H1 (cell line): ENCODE results near the gene HEATR5A. TPM values are rescaled to one million over a fixed set of nuclear protein-coding genes. Genes with fewer than 3 reads are reported as not detected.

Experiments used
- CTCF ChIA-PET: fragments of 300-600 bp; sonication (Branson Sonifier 250); formaldehyde crosslinking; loops from one replicate; lab custom pipeline; 2021; ENCODE audit not compliant: partially characterized antibody; lab: Charles Lee
- POLR2A ChIA-PET: fragments of 300-600 bp; sonication (Branson Sonifier 250); formaldehyde crosslinking; loops from one replicate; lab custom pipeline; 2021; ENCODE audit warnings: inconsistent platforms; ENCODE audit not compliant: partially characterized antibody; lab: Charles Lee
- DNase-seq, 2 experiments: peaks; one replicate each; pipeline versions ENCODE4 v3.0.0 to v3.0.0-alpha.2; 2010 to 2022; ENCODE audit warnings: low spot score in 2 of 2, low read depth in 1 of 2, mixed read lengths in 1 of 2
- FAIRE-seq: peaks from 2 replicates; lab custom pipeline; 2011; peaks lifted over from hg19 to GRCh38; lab: Jason Lieb, UNC
- H2AFZ ChIP-seq: 2 replicates; pipeline ENCODE4 v1.8.1; 2012; ENCODE audit warnings: low read length, inconsistent platforms
- H2AK5ac ChIP-seq: 2 replicates; pipeline ENCODE4 v1.6.1; 2013; ENCODE audit warnings: low read depth, low read length
- H2BK120ac ChIP-seq: replicated peaks from 2 replicates; pipeline ENCODE3; 2013; ENCODE audit warnings: low read depth, low read length, inconsistent platforms
- H2BK12ac ChIP-seq: 2 replicates; pipeline ENCODE4 v1.6.1; 2013; ENCODE audit warnings: low read depth, low read length
- H2BK15ac ChIP-seq: 2 replicates; pipeline ENCODE4 v1.6.1; 2013; ENCODE audit warnings: low read length
- H2BK20ac ChIP-seq: 2 replicates; pipeline ENCODE4 v1.6.1; 2013; ENCODE audit warnings: low read length
- H2BK5ac ChIP-seq: 2 replicates; pipeline ENCODE4 v1.6.1; 2013; ENCODE audit warnings: low read depth, low read length
- H3K14ac ChIP-seq: 2 replicates; pipeline ENCODE4 v1.6.1; 2013; ENCODE audit warnings: inconsistent platforms; ENCODE audit not compliant: insufficient read length
- H3K18ac ChIP-seq: 2 replicates; pipeline ENCODE4 v1.6.1; 2013; ENCODE audit warnings: low read length; ENCODE audit errors: extremely low read depth
- H3K23ac ChIP-seq: 2 replicates; pipeline ENCODE4 v1.6.1; 2013; ENCODE audit warnings: inconsistent platforms; ENCODE audit not compliant: insufficient read length
- H3K23me2 ChIP-seq: 2 replicates; pipeline ENCODE4 v1.6.1; 2013; ENCODE audit warnings: low read depth, low read length
- H3K27ac ChIP-seq: 2 replicates; pipeline ENCODE4 v1.6.1; 2011; ENCODE audit warnings: low read depth, low read length, inconsistent platforms
- H3K27me3 ChIP-seq, 4 experiments: replicated peaks in 1 of 4; 1 replicate in 1 of 4; 2 replicates in 3 of 4; pipeline versions ENCODE4 v1.6.1 to v1.8.1; 2011 to 2013; ENCODE audit warnings: low read length in 3 of 4, mild to moderate bottlenecking in 3 of 4, inconsistent platforms in 2 of 4, mixed read lengths in 2 of 4, moderate library complexity in 1 of 4; ENCODE audit not compliant: control insufficient read depth in 3 of 4, insufficient read depth in 3 of 4; ENCODE audit errors: extremely low read depth in 1 of 4
- H3K36me3 ChIP-seq, 4 experiments: 2 replicates each; pipeline versions ENCODE4 v1.6.1 to v1.8.1; 2011 to 2013; ENCODE audit warnings: mild to moderate bottlenecking in 4 of 4, low read length in 3 of 4, moderate library complexity in 2 of 4, control low read depth in 1 of 4, inconsistent platforms in 1 of 4; ENCODE audit not compliant: insufficient read depth in 4 of 4, control insufficient read depth in 2 of 4
- H3K4ac ChIP-seq: replicated peaks from 2 replicates; pipeline ENCODE3; 2013; ENCODE audit warnings: low read length, low read depth, mixed read lengths, inconsistent platforms; ENCODE audit not compliant: insufficient read length
- H3K4me1 ChIP-seq, 4 experiments: replicated peaks in 1 of 4; 1 replicate in 1 of 4; 2 replicates in 3 of 4; pipeline versions ENCODE4 v1.6.1 to v1.8.1; 2011 to 2013; ENCODE audit warnings: low read length in 3 of 4, inconsistent platforms in 2 of 4, mixed read lengths in 1 of 4; ENCODE audit not compliant: insufficient read depth in 4 of 4, control insufficient read depth in 3 of 4
- H3K4me2 ChIP-seq, 2 experiments: 2 replicates each; pipeline versions ENCODE4 v1.6.1 to v1.8.1; 2011 to 2013; ENCODE audit warnings: low read depth in 2 of 2, low read length in 2 of 2, control low read depth in 1 of 2, inconsistent platforms in 1 of 2, mild to moderate bottlenecking in 1 of 2; ENCODE audit not compliant: insufficient read depth in 1 of 2
- H3K4me3 ChIP-seq, 4 experiments: fragments of 200-600, 300-600 bp in 1 of 4; sonication (generic), shearing (Covaris generic), sonication (Bioruptor Twin) in 1 of 4; 2 replicates each; pipeline versions ENCODE4 v1.5.1 to v1.8.1; 2011 to 2016; ENCODE audit warnings: low read length in 4 of 4, low read depth in 3 of 4, control low read depth in 2 of 4, inconsistent platforms in 2 of 4, mild to moderate bottlenecking in 2 of 4, mixed read lengths in 1 of 4, moderate library complexity in 1 of 4; ENCODE audit not compliant: insufficient read depth in 2 of 4; ENCODE audit errors: extremely low read depth in 1 of 4
- H3K56ac ChIP-seq: replicated peaks from 2 replicates; pipeline ENCODE3; 2013; ENCODE audit warnings: low read depth, mild to moderate bottlenecking, mixed read lengths, low read length, inconsistent platforms; ENCODE audit not compliant: insufficient read length
- H3K79me1 ChIP-seq: 2 replicates; pipeline ENCODE4 v1.6.1; 2013; ENCODE audit warnings: low read depth, low read length, control low read depth
- H3K79me2 ChIP-seq, 2 experiments: 2 replicates each; pipeline versions ENCODE4 v1.6.1 to v1.8.1; 2012 to 2013; ENCODE audit warnings: low read length in 2 of 2, mild to moderate bottlenecking in 2 of 2, inconsistent platforms in 1 of 2; ENCODE audit not compliant: insufficient read depth in 2 of 2, control insufficient read depth in 1 of 2
- H3K9ac ChIP-seq, 4 experiments: replicated peaks in 1 of 4; 1 replicate in 1 of 4; 2 replicates in 3 of 4; pipeline versions ENCODE4 v1.6.1 to v1.8.1; 2011 to 2013; ENCODE audit warnings: low read depth in 3 of 4, low read length in 3 of 4, control low read depth in 2 of 4, mild to moderate bottlenecking in 2 of 4, moderate library complexity in 2 of 4, inconsistent platforms in 1 of 4; ENCODE audit errors: extremely low read depth in 1 of 4
- H3K9me3 ChIP-seq, 2 experiments: 2 replicates each; pipeline versions ENCODE4 v1.6.1 to v1.8.1; 2012 to 2013; ENCODE audit warnings: mild to moderate bottlenecking in 2 of 2, moderate library complexity in 2 of 2, control low read depth in 1 of 2, inconsistent platforms in 1 of 2, low read depth in 1 of 2, low read length in 1 of 2, mixed read lengths in 1 of 2; ENCODE audit not compliant: insufficient read depth in 2 of 2
- H4K20me1 ChIP-seq, 2 experiments: replicated peaks in 1 of 2; 2 replicates each; pipeline versions ENCODE3 to v1.8.1; 2011 to 2013; ENCODE audit warnings: inconsistent platforms in 2 of 2, low read length in 2 of 2, mild to moderate bottlenecking in 1 of 2; ENCODE audit not compliant: insufficient read depth in 2 of 2, control insufficient read depth in 1 of 2
- H4K5ac ChIP-seq: 2 replicates; pipeline ENCODE4 v1.6.1; 2013; ENCODE audit warnings: low read length, low read depth, mixed read lengths, inconsistent platforms; ENCODE audit not compliant: insufficient read length
- H4K8ac ChIP-seq: 2 replicates; pipeline ENCODE4 v1.8.0; 2013; ENCODE audit warnings: mild to moderate bottlenecking, moderate library complexity, low read length, inconsistent platforms; ENCODE audit not compliant: insufficient read depth; ENCODE audit errors: extremely low read depth
- H4K91ac ChIP-seq: replicated peaks from 2 replicates; pipeline ENCODE3; 2013; ENCODE audit warnings: low read length, mixed read lengths, inconsistent platforms; ENCODE audit not compliant: insufficient read length
- ATF2 ChIP-seq: IDR thresholded peaks from 2 replicates; pipeline ENCODE4 v1.6.1; 2012; ENCODE audit warnings: low read length, inconsistent platforms
- CBX5 ChIP-seq: fragments of 300-800, 300-1000 bp; sonication (generic); IDR thresholded peaks from 2 replicates; pipeline ENCODE4 v1.7.1; 2016; ENCODE audit warnings: antibody characterized with exemption, low read length, low read depth
- CHD1 ChIP-seq: IDR thresholded peaks from 2 replicates; pipeline ENCODE4 v1.6.1; 2012; ENCODE audit warnings: low read depth, low read length, improper control_type of control experiment
- EP300 ChIP-seq, 2 experiments: IDR thresholded peaks; 1 replicate in 1 of 2; 2 replicates in 1 of 2; pipeline ENCODE4 v1.6.1; 2011 to 2012; ENCODE audit warnings: low read depth in 2 of 2, low read length in 2 of 2, mild to moderate bottlenecking in 2 of 2, borderline replicate concordance in 1 of 2, inconsistent platforms in 1 of 2, moderate library complexity in 1 of 2
- GTF2F1 ChIP-seq: IDR thresholded peaks from 2 replicates; pipeline ENCODE4 v1.6.1; 2012; ENCODE audit warnings: low read depth, low read length, improper control_type of control experiment, borderline replicate concordance
- KDM4A ChIP-seq: IDR thresholded peaks from one replicate; pipeline ENCODE4 v1.7.1; 2012; ENCODE audit warnings: low read depth, mild to moderate bottlenecking, moderate library complexity, low read length, inconsistent platforms; ENCODE audit not compliant: severe bottlenecking
- PHF8 ChIP-seq: fragments of 200-600 bp; sonication (generic); conservative IDR thresholded peaks from 2 replicates; pipeline ENCODE4 v1.7.1; 2012; ENCODE audit warnings: low read depth, mild to moderate bottlenecking, inconsistent platforms, low read length, moderate library complexity
- RBBP5 ChIP-seq: IDR thresholded peaks from 2 replicates; pipeline ENCODE4 v1.7.1; 2012; ENCODE audit warnings: low read depth, mild to moderate bottlenecking, inconsistent platforms, low read length, moderate library complexity, borderline replicate concordance
- SAP30 ChIP-seq: fragments of 300-600 bp; sonication (generic); IDR thresholded peaks from 2 replicates; pipeline ENCODE4 v1.7.1; 2012; ENCODE audit warnings: low read length, moderate library complexity, mild to moderate bottlenecking, inconsistent platforms; ENCODE audit not compliant: insufficient read depth, insufficient replicate concordance
- SIRT6 ChIP-seq: IDR thresholded peaks from one replicate; pipeline ENCODE4 v1.7.1; 2012; ENCODE audit warnings: low read length, inconsistent platforms
- SP2 ChIP-seq: IDR thresholded peaks from 2 replicates; pipeline ENCODE4 v1.6.1; 2012; ENCODE audit warnings: mild to moderate bottlenecking, low read length, inconsistent platforms
- TCF12 ChIP-seq: IDR thresholded peaks from 2 replicates; pipeline ENCODE4 v1.6.1; 2011; ENCODE audit warnings: low read depth, mild to moderate bottlenecking, low read length
- WGBS, 2 experiments: shearing (Covaris generic) in 1 of 2; methylation state at CpG; one replicate each; pipeline versions ENCODE4 v1.1.6 to v1.1.7; 2013 to 2015; ENCODE audit warnings: low lambda C conversion rate in 2 of 2, mixed read lengths in 2 of 2, inconsistent platforms in 1 of 2, low coverage in 1 of 2, missing lambda C conversion rate in 1 of 2; ENCODE audit not compliant: insufficient replicate concordance in 2 of 2, insufficient coverage in 1 of 2, insufficient read length in 1 of 2; ENCODE audit errors: extremely low coverage in 1 of 2, missing lambda C conversion rate in 1 of 2; 5-methylcytosine and 5-hydroxymethylcytosine counted together
- polyA plus RNA-seq, 7 experiments: library from polyadenylated mRNA; depleted of rRNA in 3 of 7; stranded (reverse) in 5 of 7; unstranded in 2 of 7; fragments of >200 nt in 5 of 7; fragments of 200-250 nt in 2 of 7; gene quantifications; 1 replicate in 5 of 7; 2 replicates in 1 of 7; 4 replicates in 1 of 7; pipeline versions ENCODE4 v1.2.1 to v1.2.3, GENCODE V29; 2011 to 2013; ENCODE audit warnings: missing spikeins in 2 of 7, mixed read lengths in 2 of 7
- total RNA-seq: library from RNA; stranded (reverse); fragmentation: NEBNext Ultra II Directional; extraction: Animal tissue kit (Norgen Biotek cat#: 25700); gene quantifications from 2 replicates; pipeline ENCODE4 v1.2.1, GENCODE V29; 2021

Gene HEATR5A
- total and polyA plus RNA-seq, 2 of the 8 experiments (the other 6 are each of a cell fraction or from before 2014, with no cell fraction given) = 9.0 to 36.2 TPM

- CTCF ChIA-PET = interaction anchor here (0.9 to 1.2 kb wide), 2 partner anchors 13 to 17 kb away, joined by 3 to 4 read pairs; no protein-coding TSS in a partner anchor
- H3K4me2 ChIP-seq = no peak overlapping the region
- no peak overlapping the region for H2BK20ac ChIP-seq
- FAIRE-seq (no peak), DNase-seq (no peak)
- H3K18ac ChIP-seq = no peak overlapping the region
- H3K23me2 ChIP-seq = no peaks in the 10 kb centered on the region
- H3K79me2 ChIP-seq = no peaks in the 10 kb centered on the region
- H3K9me3 ChIP-seq = no peaks in the 10 kb centered on the region
- H4K20me1 ChIP-seq = no peaks in the 10 kb centered on the region
- no peak overlapping the region for H4K8ac ChIP-seq
- no peaks in the 10 kb centered on the region for H3K27me3 ChIP-seq
- no peak overlapping the region for H3K23ac ChIP-seq
- H4K91ac ChIP-seq = no peak overlapping the region
- no peak overlapping the region for H3K9ac ChIP-seq
- peaks cover 0 to 3% (median under 1%) of the 10 kb centered on the region in 4 experiments; a peak in 2 of 8 replicates for H3K36me3 ChIP-seq
- no peaks in the 10 kb centered on the region for H3K79me1 ChIP-seq
- POLR2A ChIA-PET = no interaction called here
- H2BK5ac ChIP-seq = no peak overlapping the region
- H3K14ac ChIP-seq = no peak overlapping the region
- H3K4ac ChIP-seq = no peak overlapping the region
- H2BK12ac ChIP-seq = no peak overlapping the region
- no peak overlapping the region for H3K27ac ChIP-seq
- H3K56ac ChIP-seq = no peak overlapping the region
- no peak overlapping the region for H2AFZ ChIP-seq
- H2AK5ac ChIP-seq = no peak overlapping the region
- H3K4me1 ChIP-seq = no peaks in the 10 kb centered on the region
- H4K5ac ChIP-seq = no peak overlapping the region
- H3K4me3 ChIP-seq = no peak overlapping the region
- WGBS, 2 experiments = 98% methylated on average over 5 of the region's 5 CpGs; no CpG with 5 or more reads in 1 of the 2 experiments
- H2BK120ac ChIP-seq = no peak overlapping the region
- no peak overlapping the region for H2BK15ac ChIP-seq
- no peak for TF ChIP-seq SIRT6
- no peak for TF ChIP-seq ATF2
- TF ChIP-seq SP2 = no peak
- no peak for TF ChIP-seq SAP30
- TF ChIP-seq RBBP5 = no peak
- no peak for TF ChIP-seq CHD1
- TF ChIP-seq KDM4A = no peak
- TF ChIP-seq TCF12 = no peak
- TF ChIP-seq CBX5 = no peak
- TF ChIP-seq GTF2F1 = no peak
- TF ChIP-seq PHF8 = no peak
- TF ChIP-seq EP300 (IDR thresholded peaks at IDR 0.05; ENCODE audit: borderline replicate concordance in 1 of 2, low read depth in 2 of 2, low read length in 2 of 2) = no peak
These were observed 116.7 kb downstream of the HEATR5A start for GRCh38 chr14:31303654-31304053.
